ENCODE data around the gene SREBF2.
"Not testable (repeated sequence)": the region's sequence is repeated elsewhere in the genome, so short reads cannot be mapped to it uniquely, and the experiment has no call there.

Gene SREBF2

GRCh38 chr22:41947424-41948080 lies 114.6 kb downstream of the SREBF2 start:
- DNase-seq (ENCODE audit: low spot score): no peak

GRCh38 chr22:41948142-41948541 lies 115.2 kb downstream of the SREBF2 start:
- DNase-seq (ENCODE audit: low spot score): no peak

- DNase-seq (ENCODE audit: low spot score): not testable (repeated sequence)
Measured at GRCh38 chr22:41948928-41949296, 116.0 kb downstream of the SREBF2 start.

GRCh38 chr22:41949297-41949965 lies 116.5 kb downstream of the SREBF2 start:
- no peak for DNase-seq (ENCODE audit: low spot score)

- no peak for DNase-seq (ENCODE audit: low spot score)
Measured at GRCh38 chr22:41951898-41952474, 119.1 kb downstream of the SREBF2 start, which contains the start of gene SMIM45. Gene SMIM45, plus strand, starts transcription at chr22:41952150.

- DNase-seq (ENCODE audit: low spot score): no peak
Measured at GRCh38 chr22:41952713-41953112, 119.8 kb downstream of the SREBF2 start.
